GM23248 (cell line): ENCODE results near the gene ZCCHC10.

Experiments
- EZH2 ChIP-seq: fragments of 200-600 bp; sonication (generic); IDR thresholded peaks from 2 replicates; pipeline ENCODE4 v1.6.1; 2018; ENCODE audit warnings: antibody characterized with exemption, mild to moderate bottlenecking; ENCODE audit not compliant: insufficient read depth, poor library complexity, severe bottlenecking
- EZH2phosphoT487 ChIP-seq: fragments of 200-600 bp; sonication (generic); IDR thresholded peaks from 2 replicates; pipeline ENCODE4 v1.6.1; 2018; ENCODE audit warnings: antibody characterized with exemption, moderate library complexity, mild to moderate bottlenecking, low read depth; ENCODE audit not compliant: insufficient read depth

DNA sequence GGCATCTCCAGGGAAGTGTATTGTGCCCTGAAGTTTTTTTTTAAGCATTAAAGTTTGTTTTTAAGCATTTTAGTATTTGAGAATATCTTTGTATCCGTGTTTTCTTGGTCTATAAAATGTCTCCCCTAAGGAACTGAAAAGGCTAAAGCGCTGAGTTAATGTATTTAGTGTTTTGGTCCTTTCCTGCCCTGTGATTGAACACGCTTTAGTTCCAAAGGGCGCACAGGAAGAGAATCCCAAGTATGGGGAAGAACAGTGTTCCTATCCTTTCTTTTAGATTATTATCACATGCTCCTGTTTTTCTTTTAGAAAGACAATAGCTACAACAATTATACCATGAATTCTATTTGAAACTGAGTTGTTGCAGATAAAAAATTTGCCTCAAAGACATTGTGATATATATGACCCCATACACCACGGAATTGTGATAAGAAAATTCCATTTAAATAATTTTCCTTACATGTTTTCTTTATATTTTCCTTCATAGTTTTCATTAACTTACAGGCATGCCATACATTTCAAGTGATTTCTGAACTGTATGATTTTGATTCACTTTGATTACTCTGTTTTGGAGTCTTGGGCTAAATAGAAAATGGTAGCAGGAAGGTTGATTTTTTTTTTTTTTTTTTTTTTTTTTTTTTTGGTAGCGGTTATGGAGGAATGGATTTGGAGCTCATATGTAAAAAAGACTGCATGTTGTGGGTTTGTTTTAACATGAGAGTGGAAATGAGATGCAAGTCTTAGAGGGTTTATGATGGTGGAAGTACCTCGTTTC lies 28.5 kb upstream of the ZCCHC10 start:
- TF ChIP-seq EZH2, result no peak
- TF ChIP-seq EZH2phosphoT487, result no peak
